HPDE6-E6E7 (cell line): ENCODE measurements around the gene SPINK7.
"Not testable (repeated sequence)": the region's sequence is repeated elsewhere in the genome, so short reads cannot be mapped to it uniquely, and the experiment has no call there.

ENCODE experiments used
- DNase-seq: peaks from one replicate; pipeline ENCODE4 v3.0.0; 2011; ENCODE audit warnings: missing footprints; ENCODE audit errors: extremely low spot score

The SPINK7 gene

GRCh38 chr5:148312153-148312552 lies at the start of gene SPINK7:
Gene SPINK7, plus strand, starts transcription at chr5:148312423. Its CDS starts 61 bp downstream, at chr5:148312484.
- DNase-seq: no peak

GRCh38 chr5:148267962-148268361 lies 44.3 kb upstream of the SPINK7 start:
- no peak for DNase-seq

GRCh38 chr5:148268566-148268965 lies 43.7 kb upstream of the SPINK7 start, which contains the start of gene SPINK13:
Gene SPINK13, plus strand, starts transcription at chr5:148268794. Its CDS starts 1,279 bp downstream, at chr5:148270073.
- peak; percentile 41 for DNase-seq

- not testable (repeated sequence) for DNase-seq
Measured at GRCh38 chr5:148275129-148275528, 37.1 kb upstream of the SPINK7 start.

GRCh38 chr5:148280893-148281292 lies 31.3 kb upstream of the SPINK7 start:
- not testable (repeated sequence) for DNase-seq

- not testable (repeated sequence) for DNase-seq
Measured at GRCh38 chr5:148281336-148281735, 30.9 kb upstream of the SPINK7 start.

- no peak for DNase-seq
Measured at GRCh38 chr5:148290271-148291195, 21.7 kb upstream of the SPINK7 start.

GRCh38 chr5:148297731-148298130 lies 14.5 kb upstream of the SPINK7 start:
- no peak for DNase-seq

- DNase-seq: no peak
Measured at GRCh38 chr5:148306446-148306845, 5.8 kb upstream of the SPINK7 start.

- DNase-seq: no peak
Measured at GRCh38 chr5:148309019-148309418, 3.2 kb upstream of the SPINK7 start.

- DNase-seq: no peak
Measured at GRCh38 chr5:148309746-148310145, 2.5 kb upstream of the SPINK7 start.

- DNase-seq: no peak
Measured at GRCh38 chr5:148311484-148311883, 739 bp upstream of the SPINK7 start.

- DNase-seq: peak; percentile 58
Measured at GRCh38 chr5:148314187-148314586, 2.0 kb downstream of the SPINK7 start.

GRCh38 chr5:148314731-148315130 lies 2.5 kb downstream of the SPINK7 start:
- DNase-seq: no peak

- DNase-seq: not testable (repeated sequence)
Measured at GRCh38 chr5:148320011-148320963, 8.1 kb downstream of the SPINK7 start.

GRCh38 chr5:148333262-148333849 lies 21.1 kb downstream of the SPINK7 start:
- no peak for DNase-seq

- DNase-seq: no peak
Measured at GRCh38 chr5:148335259-148335658, 23.0 kb downstream of the SPINK7 start, which contains the start of gene SPINK9. Gene SPINK9, plus strand, starts transcription at chr5:148335559. Its CDS starts 55 bp downstream, at chr5:148335614.

- no peak for DNase-seq
Measured at GRCh38 chr5:148336704-148337435, 24.6 kb downstream of the SPINK7 start.

GRCh38 chr5:148342371-148343045 lies 30.3 kb downstream of the SPINK7 start:
- no peak for DNase-seq

GRCh38 chr5:148343046-148343407 lies 30.8 kb downstream of the SPINK7 start:
- DNase-seq: peak; percentile 72
